Measurements from ENCODE around the gene PRMT2. TPM values are rescaled to one million over a fixed set of nuclear protein-coding genes. Genes with fewer than 3 reads are reported as not detected.

Gene PRMT2
- 93.8 and 103 TPM in 2 replicates for total RNA-seq

GRCh38 chr21:46635324-46636180 lies at the start of gene PRMT2:
Gene PRMT2 (plus strand): TSS chr21:46635674. CDS start chr21:46636952, 1,278 bp downstream.

GRCh38 chr21:46604975-46605766 lies 30.3 kb upstream of the PRMT2 start, which contains the start of gene S100B:
Gene S100B (minus strand): TSS chr21:46605082. CDS start chr21:46602415, 2,667 bp downstream.

Other genes with a start within 250 kb of the PRMT2 start
- 29.8 and 30.8 TPM in 2 replicates for gene DIP2A, start 176.8 kb upstream of the PRMT2 start, total RNA-seq
- gene S100B, start 30.6 kb upstream of the PRMT2 start, total RNA-seq = 8.5 and 28.0 TPM in 2 replicates